CD4-positive, alpha-beta T cell (primary cell): ENCODE results near the gene PDXK. TPM values are rescaled to one million over a fixed set of nuclear protein-coding genes. Genes with fewer than 3 reads are reported as not detected.

Experiments
- ATAC-seq: fragments of 200-7000 bp; cut with Tn5 transposase; one replicate; pipeline ENCODE4 v1.10.0; 2022; ENCODE audit warnings: mild to moderate bottlenecking; ENCODE audit not compliant: poor library complexity
- CTCF ChIA-PET: fragments of 350-600 bp; sonication (Branson Sonifier 250); formaldehyde crosslinking; loops from one replicate; lab custom pipeline; 2021; ENCODE audit warnings: antibody characterized with exemption, inconsistent platforms; lab: Charles Lee
- POLR2A ChIA-PET: fragments of 350-600 bp; sonication (Branson Sonifier 250); formaldehyde crosslinking; loops from one replicate; lab custom pipeline; 2021; ENCODE audit warnings: antibody characterized with exemption, inconsistent platforms; lab: Charles Lee
- DNase-seq, 14 experiments: peaks; one replicate each; pipeline ENCODE4 v3.0.0-alpha.2; 2013 to 2020; ENCODE audit warnings: mixed read lengths in 2 of 14
- H3K27ac ChIP-seq, 2 donors: one replicate each; pipeline versions ENCODE4 v1.5.1 to v1.7.0; 2013; ENCODE audit warnings: low read length in 2 of 2, low read depth in 1 of 2, mild to moderate bottlenecking in 1 of 2
- H3K27me3 ChIP-seq, 2 experiments: 1 replicate in 1 of 2; 2 replicates in 1 of 2; pipeline versions ENCODE4 v1.6.1 to v1.7.0; 2013; ENCODE audit warnings: low read length in 2 of 2, control low read depth in 1 of 2, mild to moderate bottlenecking in 1 of 2, moderate library complexity in 1 of 2; ENCODE audit not compliant: insufficient read depth in 2 of 2, control insufficient read depth in 1 of 2
- H3K36me3 ChIP-seq: one replicate; pipeline ENCODE4 v1.6.1; 2013; ENCODE audit warnings: low read length, control low read depth; ENCODE audit not compliant: insufficient read depth
- H3K4me1 ChIP-seq: one replicate; pipeline ENCODE4 v1.6.1; 2013; ENCODE audit warnings: low read length, control low read depth; ENCODE audit not compliant: insufficient read depth
- H3K4me3 ChIP-seq: one replicate; pipeline ENCODE4 v1.5.1; 2013; ENCODE audit warnings: mild to moderate bottlenecking, low read length, moderate library complexity
- H3K9me3 ChIP-seq, 2 experiments: 1 replicate in 1 of 2; 2 replicates in 1 of 2; pipeline versions ENCODE4 v1.6.1 to v1.7.0; 2013; ENCODE audit warnings: low read length in 2 of 2, mild to moderate bottlenecking in 2 of 2, control low read depth in 1 of 2, moderate library complexity in 1 of 2; ENCODE audit not compliant: control insufficient read depth in 1 of 2, insufficient read depth in 1 of 2
- H3K27ac Mint-ChIP-seq: one replicate; pipeline ENCODE4 v1.8.0; 2020; ENCODE audit warnings: mixed read lengths
- H3K27me3 Mint-ChIP-seq: one replicate; pipeline ENCODE4 v1.8.0; 2021; ENCODE audit warnings: mixed read lengths
- H3K36me3 Mint-ChIP-seq: one replicate; pipeline ENCODE4 v1.8.0; 2021; ENCODE audit warnings: low read depth, mixed read lengths
- H3K4me1 Mint-ChIP-seq: one replicate; pipeline ENCODE4 v1.8.0; 2021; ENCODE audit warnings: low read depth, mixed read lengths
- H3K4me3 Mint-ChIP-seq: one replicate; pipeline ENCODE4 v1.8.0; 2020; ENCODE audit warnings: mild to moderate bottlenecking, mixed read lengths
- H3K9me3 Mint-ChIP-seq: one replicate; pipeline ENCODE4 v1.8.0; 2020; ENCODE audit warnings: mixed read lengths
- intact Hi-C, 2 experiments: fragments of 100-400 bp; cut with DNase I in 1 of 2; cut with micrococcal nuclease in 1 of 2; formaldehyde crosslinking; loops; one replicate each; pipeline versions ENCODE4 v1.15.1 to v1.9.0; 2023 to 2025; cut with DNase I, micrococcal nuclease
- total RNA-seq, 174 experiments: library from RNA in 2 of 174; stranded (reverse) in 2 of 174; gene quantifications; one replicate each; pipeline ENCODE4 v1.2.3 and lab custom pipeline; 2021 to 2026
- TF ChIP-seq, protein P1 (sequence below): fragments of 200-600 bp; IDR thresholded peaks from one replicate; pipeline ENCODE4 v1.8.0; 2022; ENCODE audit warnings: antibody characterized with exemption, mild to moderate bottlenecking

PDXK gene
- total RNA-seq, 2 experiments from 2014 or later, result 74.8 to 77.0 TPM

DNA sequence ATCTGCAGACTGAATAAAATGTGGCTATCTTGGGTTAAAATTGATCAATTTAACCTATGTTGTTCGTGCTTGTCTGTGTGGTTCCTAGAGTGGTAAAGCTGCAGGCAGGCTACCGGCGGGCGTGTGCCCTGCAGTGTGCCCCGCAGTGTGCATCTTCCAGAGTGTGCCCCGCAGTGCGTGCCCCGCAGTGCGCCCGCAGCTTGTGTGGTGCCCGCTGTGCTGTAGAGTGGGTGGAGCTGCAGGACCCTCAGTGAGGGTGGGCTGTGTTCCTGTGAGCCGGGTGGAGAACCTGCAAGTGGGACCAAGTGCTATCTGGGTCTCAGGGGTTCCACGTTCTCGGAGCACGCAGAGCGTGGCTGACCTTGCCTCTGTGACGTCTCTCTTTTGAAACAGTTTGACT is 81.2 kb downstream of the PDXK start:
- DNase-seq (no peak), ATAC-seq (no peak)
- H3K36me3 Mint-ChIP-seq, result peaks cover 86% of the 10 kb centered on the region
- no peaks in the 10 kb centered on the region for H3K4me1 Mint-ChIP-seq
- ChIA-PET POLR2A (no interaction called here), CTCF (no interaction called here)
- H3K4me3 Mint-ChIP-seq, result no peak overlapping the region
- H3K27ac ChIP-seq, result no peak overlapping the region
- intact Hi-C loops, result no loop called here
- no peaks in the 10 kb centered on the region for H3K9me3 Mint-ChIP-seq
- no peak overlapping the region for H3K27ac Mint-ChIP-seq
- no peaks in the 10 kb centered on the region for H3K4me1 ChIP-seq
- H3K4me3 ChIP-seq, result no peak overlapping the region
- H3K9me3 ChIP-seq, result no peaks in the 10 kb centered on the region
- H3K27me3 Mint-ChIP-seq, result no peaks in the 10 kb centered on the region
- TF ChIP-seq, protein P1, sequence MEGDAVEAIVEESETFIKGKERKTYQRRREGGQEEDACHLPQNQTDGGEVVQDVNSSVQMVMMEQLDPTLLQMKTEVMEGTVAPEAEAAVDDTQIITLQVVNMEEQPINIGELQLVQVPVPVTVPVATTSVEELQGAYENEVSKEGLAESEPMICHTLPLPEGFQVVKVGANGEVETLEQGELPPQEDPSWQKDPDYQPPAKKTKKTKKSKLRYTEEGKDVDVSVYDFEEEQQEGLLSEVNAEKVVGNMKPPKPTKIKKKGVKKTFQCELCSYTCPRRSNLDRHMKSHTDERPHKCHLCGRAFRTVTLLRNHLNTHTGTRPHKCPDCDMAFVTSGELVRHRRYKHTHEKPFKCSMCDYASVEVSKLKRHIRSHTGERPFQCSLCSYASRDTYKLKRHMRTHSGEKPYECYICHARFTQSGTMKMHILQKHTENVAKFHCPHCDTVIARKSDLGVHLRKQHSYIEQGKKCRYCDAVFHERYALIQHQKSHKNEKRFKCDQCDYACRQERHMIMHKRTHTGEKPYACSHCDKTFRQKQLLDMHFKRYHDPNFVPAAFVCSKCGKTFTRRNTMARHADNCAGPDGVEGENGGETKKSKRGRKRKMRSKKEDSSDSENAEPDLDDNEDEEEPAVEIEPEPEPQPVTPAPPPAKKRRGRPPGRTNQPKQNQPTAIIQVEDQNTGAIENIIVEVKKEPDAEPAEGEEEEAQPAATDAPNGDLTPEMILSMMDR, result no peak
- no peaks in the 10 kb centered on the region for H3K27me3 ChIP-seq
- peaks cover 80% of the 10 kb centered on the region for H3K36me3 ChIP-seq

DNA sequence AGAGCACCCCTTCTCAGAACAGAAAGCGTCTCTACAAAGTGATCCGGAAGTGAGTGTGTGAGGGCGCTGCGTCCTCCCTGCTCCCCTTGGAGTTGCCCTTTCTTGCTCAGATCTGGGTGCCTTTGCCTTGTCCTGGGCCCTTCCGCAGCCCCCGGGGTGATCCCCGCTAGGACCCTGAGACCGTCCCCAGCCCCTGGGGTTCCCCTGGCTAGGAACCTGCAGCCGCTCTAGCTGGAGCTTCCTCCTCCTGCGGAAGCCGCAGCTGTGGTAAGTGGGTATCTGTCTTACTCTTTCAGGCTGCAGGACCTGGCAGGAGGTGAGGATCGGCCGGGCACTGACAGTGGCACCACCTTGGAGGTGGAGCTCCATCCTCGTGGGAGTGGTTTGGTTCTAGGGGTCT is 81.6 kb downstream of the PDXK start:
- no peaks in the 10 kb centered on the region for H3K27me3 ChIP-seq
- no peaks in the 10 kb centered on the region for H3K4me1 ChIP-seq
- intact Hi-C loops, result no loop called here
- no peaks in the 10 kb centered on the region for H3K9me3 Mint-ChIP-seq
- H3K27ac Mint-ChIP-seq, result no peak overlapping the region
- H3K36me3 Mint-ChIP-seq, result peaks cover 84% of the 10 kb centered on the region
- H3K36me3 ChIP-seq, result peaks cover 78% of the 10 kb centered on the region
- ChIA-PET POLR2A (no interaction called here), CTCF (no interaction called here)
- no peak overlapping the region for H3K4me3 Mint-ChIP-seq
- no peaks in the 10 kb centered on the region for H3K4me1 Mint-ChIP-seq
- H3K9me3 ChIP-seq, result no peaks in the 10 kb centered on the region
- TF ChIP-seq, protein P1, result no peak
- no peak overlapping the region for H3K27ac ChIP-seq
- H3K27me3 Mint-ChIP-seq, result no peaks in the 10 kb centered on the region
- DNase-seq (no peak), ATAC-seq (no peak)
- H3K4me3 ChIP-seq, result no peak overlapping the region

DNA sequence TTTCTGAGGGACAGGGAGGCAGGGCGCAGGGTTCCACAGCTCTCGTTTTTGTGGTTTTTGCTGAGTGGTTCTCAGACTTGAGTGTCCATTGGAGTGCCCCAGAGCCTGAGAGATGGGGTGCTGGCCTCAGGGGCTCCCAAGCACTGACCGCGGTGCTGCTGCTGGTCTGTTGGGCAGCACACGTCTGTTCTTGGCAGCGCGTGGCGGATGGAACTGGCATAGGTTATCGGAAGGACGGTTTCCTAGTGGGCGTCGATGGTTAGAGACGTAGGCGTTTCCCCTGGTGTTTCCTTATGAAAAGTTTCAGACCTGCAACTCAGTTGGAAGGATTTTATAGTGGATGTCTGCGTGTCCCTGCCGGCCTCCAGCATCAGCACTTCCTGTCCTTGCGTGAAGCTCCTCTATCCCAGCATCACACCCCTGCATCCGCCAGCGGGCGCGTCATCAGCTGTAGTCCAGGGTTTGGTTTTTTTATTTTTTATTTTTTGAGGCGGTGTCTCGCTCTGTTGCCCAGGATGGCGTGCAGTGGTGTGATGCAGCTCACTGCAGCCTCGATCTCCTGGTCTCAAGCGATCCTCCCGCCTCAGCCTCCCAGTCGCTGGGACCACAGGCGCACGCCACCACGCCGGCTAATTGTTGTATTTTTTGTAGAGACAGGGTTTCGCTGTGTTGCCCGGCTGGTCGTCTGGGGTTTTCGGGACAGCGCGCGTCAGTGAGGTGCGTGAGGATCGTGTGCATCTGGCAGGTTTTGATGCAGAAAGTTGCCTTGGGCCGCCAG is 82.3 kb downstream of the PDXK start:
- Mint-ChIP-seq H3K4me3 (peak overlapping the region; percentile 11), H3K9me3 (no peaks in the 10 kb centered on the region), H3K36me3 (peaks cover 79% of the 10 kb centered on the region), H3K27ac (no peak overlapping the region), H3K27me3 (no peaks in the 10 kb centered on the region), H3K4me1 (no peaks in the 10 kb centered on the region)
- ATAC-seq, result no peak
- intact Hi-C loops, result no loop called here
- Histone ChIP-seq H3K9me3 (no peaks in the 10 kb centered on the region), H3K36me3 (peaks cover 76% of the 10 kb centered on the region), H3K4me1 (no peaks in the 10 kb centered on the region), H3K4me3 (no peak overlapping the region), H3K27me3 (no peaks in the 10 kb centered on the region), H3K27ac (no peak overlapping the region)
- POLR2A ChIA-PET, result no interaction called here
- CTCF ChIA-PET, result no interaction called here
- DNase-seq, result no peak
- TF ChIP-seq, protein P1, result no peak
